Thymus (tissue), 11 donors: ENCODE data around the gene HPCAL4. TPM values are rescaled to one million over a fixed set of nuclear protein-coding genes. Genes with fewer than 3 reads are reported as not detected.

Source experiments
- DNase-seq, 9 donors: peaks; one replicate each; pipeline ENCODE4 v3.0.0-alpha.2; 2013; ENCODE audit warnings: low spot score in 9 of 9, low read depth in 6 of 9, missing footprints in 1 of 9
- H3K27ac ChIP-seq, 2 donors: one replicate each; pipeline ENCODE4 v1.5.1; 2013; ENCODE audit warnings: control low read depth in 1 of 2, low read depth in 1 of 2, low read length in 1 of 2, mild to moderate bottlenecking in 1 of 2, moderate library complexity in 1 of 2
- H3K27me3 ChIP-seq, 2 donors: one replicate each; pipeline ENCODE4 v1.5.1; 2013; ENCODE audit warnings: low read length in 1 of 2; ENCODE audit not compliant: control insufficient read depth in 2 of 2, insufficient read depth in 1 of 2
- H3K36me3 ChIP-seq, 2 donors: one replicate each; pipeline ENCODE4 v1.5.1; 2013; ENCODE audit warnings: low read length in 1 of 2, mild to moderate bottlenecking in 1 of 2, moderate library complexity in 1 of 2; ENCODE audit not compliant: control insufficient read depth in 2 of 2, insufficient read depth in 2 of 2
- H3K4me1 ChIP-seq, 2 donors: one replicate each; pipeline ENCODE4 v1.5.1; 2013; ENCODE audit warnings: low read length in 2 of 2; ENCODE audit not compliant: control insufficient read depth in 2 of 2, insufficient read depth in 2 of 2
- H3K4me3 ChIP-seq, 2 donors: one replicate each; pipeline ENCODE4 v1.5.1; 2013; ENCODE audit warnings: low read length in 2 of 2, control low read depth in 1 of 2, mild to moderate bottlenecking in 1 of 2
- H3K9me3 ChIP-seq, 2 donors: one replicate each; pipeline ENCODE4 v1.5.1; 2013; ENCODE audit warnings: low read length in 1 of 2, mild to moderate bottlenecking in 1 of 2; ENCODE audit not compliant: control insufficient read depth in 2 of 2, insufficient read depth in 1 of 2
- WGBS: extraction: QIAGEN DNeasy Blood & Tissue Kit; methylation state at CpG from one replicate; pipeline ENCODE4 v1.1.7; 2013; 5-methylcytosine and 5-hydroxymethylcytosine counted together
- polyA plus RNA-seq: library from polyadenylated mRNA; stranded (reverse); fragments of 200-250 nt; gene quantifications from one replicate; pipeline ENCODE4 v1.2.3, GENCODE V29; 2013
- total RNA-seq: library from RNA; stranded (reverse); fragments of 120-200 nt; gene quantifications from one replicate; pipeline ENCODE4 v1.2.4, GENCODE V29; 2013
- donor health status: healthy.

Gene HPCAL4
- total and polyA plus RNA-seq, 2 donors = 0.24 to 0.34 TPM

GRCh38 chr1:39711104-39711965 is 20.1 kb upstream of the HPCAL4 start:
- 91% methylated on average over 12 of the region's 12 CpGs for WGBS
- Histone ChIP-seq H3K27me3 (peaks cover 0 to 53% of the 10 kb centered on the region in 2 donors), H3K27ac (no peak overlapping the region), H3K4me3 (no peak overlapping the region), H3K36me3 (no peaks in the 10 kb centered on the region), H3K4me1 (no peaks in the 10 kb centered on the region), H3K9me3 (no peaks in the 10 kb centered on the region)
- no peak for DNase-seq

GRCh38 chr1:39707506-39707905 is 16.3 kb upstream of the HPCAL4 start:
- H3K9me3 ChIP-seq = no peaks in the 10 kb centered on the region
- no peak overlapping the region for H3K4me3 ChIP-seq
- no peak for DNase-seq
- H3K27me3 ChIP-seq = peaks cover 0 to 40% of the 10 kb centered on the region in 2 donors
- H3K4me1 ChIP-seq = no peaks in the 10 kb centered on the region
- H3K36me3 ChIP-seq = no peaks in the 10 kb centered on the region
- WGBS = 98% methylated on average over 4 of the region's 4 CpGs
- no peak overlapping the region for H3K27ac ChIP-seq

- Histone ChIP-seq H3K27me3 (peaks cover 0 to 48% of the 10 kb centered on the region in 2 donors), H3K4me3 (no peak overlapping the region), H3K4me1 (no peaks in the 10 kb centered on the region), H3K27ac (no peak overlapping the region), H3K9me3 (no peaks in the 10 kb centered on the region), H3K36me3 (no peaks in the 10 kb centered on the region)
- no peak for DNase-seq
- 98% methylated on average over 1 of the region's 1 CpG for WGBS
Measured at GRCh38 chr1:39704757-39705156, 13.5 kb upstream of the HPCAL4 start.

- H3K4me1 ChIP-seq = no peaks in the 10 kb centered on the region
- DNase-seq = no peak
- H3K9me3 ChIP-seq = no peaks in the 10 kb centered on the region
- H3K36me3 ChIP-seq = no peaks in the 10 kb centered on the region
- no peak overlapping the region for H3K27ac ChIP-seq
- WGBS = 67% methylated on average over 12 of the region's 12 CpGs
- peaks cover 0 to 62% of the 10 kb centered on the region in 2 donors for H3K27me3 ChIP-seq
- H3K4me3 ChIP-seq = no peak overlapping the region
Measured at GRCh38 chr1:39701049-39701439, 9.8 kb upstream of the HPCAL4 start.

GRCh38 chr1:39700348-39700747 is 9.1 kb upstream of the HPCAL4 start:
- peaks cover 0 to 67% of the 10 kb centered on the region in 2 donors for H3K27me3 ChIP-seq
- H3K27ac ChIP-seq = no peak overlapping the region
- 78% methylated on average over 3 of the region's 3 CpGs for WGBS
- no peaks in the 10 kb centered on the region for H3K9me3 ChIP-seq
- no peaks in the 10 kb centered on the region for H3K4me1 ChIP-seq
- DNase-seq = no peak
- H3K4me3 ChIP-seq = no peak overlapping the region
- H3K36me3 ChIP-seq = no peaks in the 10 kb centered on the region

- Histone ChIP-seq H3K36me3 (no peaks in the 10 kb centered on the region), H3K27me3 (peaks cover 0 to 75% of the 10 kb centered on the region in 2 donors), H3K4me1 (no peaks in the 10 kb centered on the region), H3K27ac (no peak overlapping the region), H3K9me3 (no peaks in the 10 kb centered on the region), H3K4me3 (no peak overlapping the region)
- no peak for DNase-seq
- 99% methylated on average over 3 of the region's 3 CpGs for WGBS
Measured at GRCh38 chr1:39699419-39699818, 8.2 kb upstream of the HPCAL4 start.

- H3K27ac ChIP-seq = no peak overlapping the region
- no peaks in the 10 kb centered on the region for H3K36me3 ChIP-seq
- no peaks in the 10 kb centered on the region for H3K4me1 ChIP-seq
- H3K9me3 ChIP-seq = no peaks in the 10 kb centered on the region
- DNase-seq = no peak
- no peak overlapping the region for H3K4me3 ChIP-seq
- peaks cover 3 to 83% of the 10 kb centered on the region in 2 donors for H3K27me3 ChIP-seq
- 90% methylated on average over 4 of the region's 4 CpGs for WGBS
Measured at GRCh38 chr1:39698568-39698967, 7.3 kb upstream of the HPCAL4 start.

GRCh38 chr1:39696448-39696847 is 5.2 kb upstream of the HPCAL4 start:
- WGBS = 65% methylated on average over 1 of the region's 1 CpG
- H3K36me3 ChIP-seq = no peaks in the 10 kb centered on the region
- no peak overlapping the region for H3K27ac ChIP-seq
- peaks cover 0 to 3% of the 10 kb centered on the region in 2 donors for H3K9me3 ChIP-seq
- peaks cover 22 to 88% of the 10 kb centered on the region in 2 donors for H3K27me3 ChIP-seq
- H3K4me3 ChIP-seq = no peak overlapping the region
- H3K4me1 ChIP-seq = peaks cover 3 to 9% of the 10 kb centered on the region in 2 donors
- DNase-seq = no peak

GRCh38 chr1:39695016-39695415 is 3.8 kb upstream of the HPCAL4 start:
- Histone ChIP-seq H3K4me3 (no peak overlapping the region), H3K4me1 (peaks cover 3 to 16% of the 10 kb centered on the region in 2 donors), H3K36me3 (no peaks in the 10 kb centered on the region), H3K9me3 (peaks cover 0 to 3% of the 10 kb centered on the region in 2 donors), H3K27me3 (peaks cover 31 to 88% of the 10 kb centered on the region in 2 donors), H3K27ac (no peak overlapping the region)
- 9% methylated on average over 1 of the region's 1 CpG for WGBS
- DNase-seq = no peak
